ENCODE measurements around the gene MORF4L1.
"Not testable (repeated sequence)": the region's sequence is repeated elsewhere in the genome, so short reads cannot be mapped to it uniquely, and the experiment has no call there.

The MORF4L1 gene

GRCh38 chr15:78927077-78927790, 54.5 kb downstream of the MORF4L1 start:
- DNase-seq (ENCODE audit: low spot score), result no peak

DNA sequence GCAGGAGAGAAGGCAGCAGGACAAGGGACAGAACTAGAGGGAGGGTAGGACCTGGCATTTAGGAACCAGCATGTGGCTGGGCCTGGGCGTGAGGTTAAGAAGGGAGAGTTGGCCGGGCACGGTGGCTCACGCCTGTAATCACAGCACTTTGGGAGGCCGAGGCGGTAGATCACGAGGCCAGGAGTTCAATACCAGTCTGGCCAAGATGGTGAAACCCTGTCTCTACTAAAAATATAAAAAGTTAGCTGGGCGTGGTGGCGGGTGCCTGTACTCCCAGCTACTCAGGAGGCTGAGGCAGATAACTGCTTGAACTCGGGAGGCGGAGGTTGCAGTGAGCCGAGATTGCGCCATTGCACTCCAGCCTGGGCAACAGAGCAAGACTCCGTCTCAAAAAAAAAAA, 55.5 kb downstream of the MORF4L1 start:
- DNase-seq (ENCODE audit: low spot score), result not testable (repeated sequence)

GRCh38 chr15:78928616-78929093, 56.0 kb downstream of the MORF4L1 start:
- no peak for DNase-seq (ENCODE audit: low spot score)

GRCh38 chr15:78929536-78930264, 57.0 kb downstream of the MORF4L1 start:
- DNase-seq (ENCODE audit: low spot score), result no peak

GRCh38 chr15:78930577-78931388, 58.1 kb downstream of the MORF4L1 start:
- DNase-seq (ENCODE audit: low spot score), result peak; percentile 89

- DNase-seq (ENCODE audit: low spot score), result no peak
These were observed 59.0 kb downstream of the MORF4L1 start for GRCh38 chr15:78931439-78932257.

- DNase-seq (ENCODE audit: low spot score), result no peak
These were observed 59.6 kb downstream of the MORF4L1 start for GRCh38 chr15:78932258-78932808.

GRCh38 chr15:78933187-78933822, 60.6 kb downstream of the MORF4L1 start:
- no peak for DNase-seq (ENCODE audit: low spot score)

- DNase-seq (ENCODE audit: low spot score), result no peak
These were observed 61.3 kb downstream of the MORF4L1 start for GRCh38 chr15:78933823-78934654.

GRCh38 chr15:78934655-78935023, 61.9 kb downstream of the MORF4L1 start:
- DNase-seq (ENCODE audit: low spot score), result no peak

GRCh38 chr15:78937132-78937739, 64.5 kb downstream of the MORF4L1 start:
- no peak for DNase-seq (ENCODE audit: low spot score)

GRCh38 chr15:78938658-78939488, 66.2 kb downstream of the MORF4L1 start:
- no peak for DNase-seq (ENCODE audit: low spot score)

DNA sequence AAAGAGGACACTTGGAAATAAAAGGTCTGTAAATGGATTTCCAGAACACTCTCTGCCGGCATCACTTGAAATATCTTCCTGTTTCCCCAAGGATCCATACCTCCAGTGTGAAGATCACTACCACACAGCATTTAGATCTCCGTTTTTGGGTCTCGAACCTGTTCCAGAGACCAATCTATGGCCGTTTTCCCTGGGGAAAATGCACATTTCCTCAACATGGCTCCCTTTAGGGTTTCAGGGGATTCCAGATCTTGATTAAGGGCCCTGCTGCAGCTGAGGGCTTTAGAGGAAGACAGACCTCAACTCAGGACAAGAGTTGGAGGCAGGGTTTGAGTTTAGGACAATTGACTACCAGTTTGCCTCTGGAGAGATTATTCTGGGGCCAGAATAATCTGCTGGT, 70.1 kb downstream of the MORF4L1 start:
- DNase-seq (ENCODE audit: low spot score), result no peak

DNA sequence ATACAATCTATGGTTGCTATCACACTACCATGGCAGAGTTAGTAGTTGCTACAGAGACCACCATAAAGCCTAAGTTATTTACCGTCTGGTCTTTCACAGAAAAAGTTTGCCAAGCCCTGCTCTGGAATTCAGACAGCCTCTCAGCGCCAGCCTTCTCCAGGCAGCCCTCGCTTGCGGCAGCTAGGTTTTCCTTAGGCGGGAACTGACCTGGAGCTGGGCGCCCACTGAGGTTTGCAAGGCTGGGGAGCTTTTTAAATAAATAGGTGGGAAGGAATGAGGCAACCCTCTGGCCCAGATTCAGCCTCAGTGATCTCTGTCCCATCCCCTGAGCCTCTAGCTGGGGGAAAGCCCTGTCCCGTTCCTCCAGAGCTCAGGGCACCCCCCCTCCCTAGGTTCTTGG, 71.0 kb downstream of the MORF4L1 start:
- no peak for DNase-seq (ENCODE audit: low spot score)

DNA sequence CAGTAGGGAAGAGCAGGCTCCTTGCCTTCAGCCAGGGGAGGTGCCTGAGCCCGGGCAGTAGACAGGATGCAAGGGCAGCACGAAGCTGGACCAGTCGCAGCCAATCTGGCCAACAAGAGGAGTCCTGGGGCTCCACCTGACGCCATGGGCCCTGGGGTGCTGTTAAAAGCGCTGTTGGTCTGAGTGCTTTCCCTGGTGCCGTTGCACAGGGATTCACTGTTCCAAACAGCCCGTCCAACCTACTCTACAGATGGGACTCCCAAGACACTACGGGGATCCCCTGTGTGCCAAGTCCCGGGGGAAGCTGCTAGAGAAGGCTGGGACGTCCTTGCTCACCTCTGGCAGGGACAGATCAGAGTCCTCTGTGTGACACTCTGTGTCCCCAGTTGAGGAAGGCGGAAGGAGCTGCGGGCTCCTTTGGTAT, 71.5 kb downstream of the MORF4L1 start:
- DNase-seq (ENCODE audit: low spot score), result no peak

DNA sequence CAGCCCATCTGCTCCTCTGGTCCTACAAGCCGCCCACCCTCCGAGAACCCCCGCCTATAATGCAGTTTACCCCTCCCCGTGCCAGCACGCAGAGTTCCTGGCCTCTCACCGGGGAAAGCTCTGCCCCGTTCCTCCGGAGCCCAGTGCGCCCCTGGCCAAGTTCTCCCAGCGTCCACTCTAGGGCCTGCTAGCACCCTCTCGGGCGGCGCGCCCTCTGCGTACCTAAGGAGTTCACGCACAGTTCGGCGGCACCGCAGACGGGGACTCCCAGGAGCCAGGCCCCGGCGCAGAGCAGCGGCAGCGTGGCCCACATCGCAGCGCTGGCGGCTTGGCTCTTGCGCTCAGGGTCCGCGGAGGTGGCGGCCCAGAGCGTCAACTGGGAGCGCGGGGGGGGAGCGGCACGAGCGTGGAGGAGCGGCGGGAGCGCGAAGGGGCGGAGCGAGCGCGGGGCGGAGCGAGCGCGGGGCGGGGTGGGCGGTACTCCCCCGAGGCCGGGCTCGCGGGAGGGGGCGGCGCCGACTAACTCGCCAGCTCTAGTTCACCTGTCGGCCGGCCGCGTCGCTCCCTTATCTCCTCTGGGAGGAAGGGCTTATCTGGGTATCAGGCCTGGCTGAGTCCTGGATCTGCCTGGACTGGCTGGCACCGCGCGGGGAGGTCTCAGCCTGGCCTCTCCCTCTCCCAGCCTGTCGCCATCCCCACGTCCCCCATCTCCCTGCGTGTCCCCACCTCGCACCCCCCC, 72.1 kb downstream of the MORF4L1 start, which contains the start of gene CTSH:
CTSH (minus strand) TSS at position 378 of the 739 bp plus-strand sequence; CDS start at position 313, 65 bp downstream.
- peak; percentile 81 for DNase-seq (ENCODE audit: low spot score)

DNA sequence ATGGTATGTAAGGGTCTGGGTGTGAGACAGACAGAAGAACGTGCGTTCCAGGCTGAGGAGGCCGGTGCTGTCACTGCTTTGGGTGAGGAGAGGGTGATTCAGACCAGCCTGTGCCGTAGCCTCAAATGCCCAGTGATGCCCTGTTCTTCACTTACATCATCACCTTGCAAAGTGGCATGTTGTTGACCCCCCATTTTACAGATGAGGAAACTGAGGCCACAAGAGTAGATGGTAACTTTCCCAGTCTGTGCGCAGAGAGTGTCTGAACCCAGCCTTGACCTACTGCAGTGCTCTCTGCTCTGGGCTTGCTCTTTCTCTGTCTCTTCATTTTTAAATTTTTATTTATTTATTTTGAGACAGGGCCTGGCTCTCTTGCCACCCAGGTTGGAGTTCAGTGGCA, 73.8 kb downstream of the MORF4L1 start:
- no peak for DNase-seq (ENCODE audit: low spot score)

GRCh38 chr15:78947506-78947905, 74.8 kb downstream of the MORF4L1 start:
- no peak for DNase-seq (ENCODE audit: low spot score)

All from AG08396 (cell line).